Right atrium auricular region (tissue), 2 donors: ENCODE data around the gene PRRT4. TPM values are rescaled to one million over a fixed set of nuclear protein-coding genes. Genes with fewer than 3 reads are reported as not detected.

Source experiments
- DNase-seq: peaks from one replicate; pipeline ENCODE4 v3.0.0-alpha.2; 2019; ENCODE audit warnings: low spot score
- H3K27ac ChIP-seq, 2 donors: fragments of 200-600 bp; sonication (generic); 1 replicate in 1 of 2; 2 replicates in 1 of 2; pipeline ENCODE4 v1.5.1; 2016 to 2019
- H3K27me3 ChIP-seq, 2 donors: fragments of 200-600 bp; sonication (generic); one replicate each; pipeline versions ENCODE4 v1.5.1 to v1.6.0; 2017 to 2019
- H3K36me3 ChIP-seq: fragments of 200-600 bp; sonication (generic); one replicate; pipeline ENCODE4 v1.5.1; 2016
- H3K4me1 ChIP-seq, 2 donors: fragments of 200-600 bp; sonication (generic); one replicate each; pipeline versions ENCODE4 v1.5.1 to v1.6.0; 2017 to 2019
- H3K4me3 ChIP-seq, 2 donors: fragments of 200-600 bp; sonication (generic); 1 replicate in 1 of 2; 2 replicates in 1 of 2; pipeline ENCODE4 v1.5.1; 2017 to 2019; ENCODE audit warnings: mild to moderate bottlenecking in 1 of 2, moderate library complexity in 1 of 2
- H3K9me3 ChIP-seq, 2 donors: fragments of 200-600 bp; sonication (generic); one replicate each; pipeline ENCODE4 v1.5.1; 2019
- CTCF ChIP-seq, 2 donors: fragments of 200-600 bp; sonication (generic); IDR thresholded peaks; one replicate each; pipeline ENCODE4 v1.5.1; 2019; ENCODE audit warnings: antibody characterized with exemption in 2 of 2
- total RNA-seq, 2 donors: library from RNA; depleted of rRNA; stranded (reverse); fragments of >200 nt; gene quantifications; one replicate each; pipeline ENCODE4 v1.1.0, GENCODE V29; 2016

PRRT4 gene
- total RNA-seq, 2 donors from 2014 or later = 0.37 to 1.1 TPM

DNA sequence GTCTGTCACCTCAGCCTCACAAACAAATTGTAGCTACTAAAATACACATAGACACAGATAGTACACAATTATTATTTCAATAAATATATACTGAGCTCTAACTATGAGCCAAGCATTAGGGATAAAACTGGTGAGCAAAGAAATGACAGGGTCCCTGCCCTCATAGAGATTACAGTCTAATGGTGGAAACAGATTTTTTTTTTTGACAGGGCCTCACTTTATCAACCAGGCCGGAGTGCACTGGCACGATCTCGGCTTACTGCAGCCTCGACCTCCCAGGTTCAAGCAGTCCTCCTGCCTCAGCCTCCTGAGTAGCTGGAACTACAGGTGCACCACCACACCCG is 17.1 kb downstream of the PRRT4 start:
- no peaks in the 10 kb centered on the region for H3K27me3 ChIP-seq
- TF ChIP-seq CTCF (IDR thresholded peaks at IDR 0.05) = no peak
- peaks cover 0 to 22% of the 10 kb centered on the region in 2 donors for H3K4me1 ChIP-seq
- H3K36me3 ChIP-seq = no peaks in the 10 kb centered on the region
- no peak for DNase-seq
- H3K27ac ChIP-seq = no peak overlapping the region
- no peaks in the 10 kb centered on the region for H3K9me3 ChIP-seq
- H3K4me3 ChIP-seq = no peak overlapping the region

DNA sequence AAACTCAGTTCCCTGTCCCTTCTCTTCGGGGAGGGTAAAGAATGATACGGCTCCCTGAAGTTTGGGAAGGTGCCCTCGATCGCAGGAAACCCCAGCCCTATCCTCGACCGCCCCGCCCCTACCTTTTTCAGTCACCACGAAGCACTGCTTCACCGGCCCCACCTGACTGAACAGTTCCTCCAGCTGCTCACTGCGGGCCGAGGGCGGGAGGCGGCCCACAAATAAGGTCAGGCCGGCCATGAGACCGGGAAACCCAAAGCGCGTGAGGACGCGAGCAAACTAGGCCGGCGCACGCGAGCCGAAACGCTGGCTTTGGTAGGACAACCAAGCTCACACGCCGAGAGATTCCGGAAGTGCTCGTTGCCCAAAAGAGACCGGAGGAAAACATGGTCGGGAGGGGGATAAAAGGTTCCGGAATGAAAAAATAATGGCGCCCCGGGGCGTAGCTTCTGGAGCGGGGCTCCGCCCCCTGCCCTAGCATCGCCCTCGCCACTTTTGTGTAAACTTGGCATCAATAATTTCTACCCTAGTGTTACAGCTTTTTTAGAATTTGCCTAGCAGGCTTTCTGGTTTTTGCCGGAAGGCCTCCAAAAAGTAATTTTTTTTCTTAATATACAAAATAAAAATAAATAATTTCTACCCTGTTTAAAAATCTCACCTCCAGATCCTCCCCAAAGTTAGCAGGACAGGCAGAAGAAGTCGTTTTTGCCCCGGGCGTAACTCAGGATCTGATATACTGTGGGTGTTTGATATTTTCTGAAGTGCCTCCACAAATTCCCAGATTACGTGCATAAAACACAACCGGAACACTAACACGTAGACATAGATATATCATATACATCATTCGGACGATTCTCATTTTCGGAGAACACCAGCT is 17.7 kb downstream of the PRRT4 start, which contains the start of gene RBM28:
Gene RBM28, minus strand, starts transcription at position 355 of the 877 bp plus-strand sequence. Its CDS starts 115 bp downstream, at position 240.
- H3K27ac ChIP-seq = peak within 1 kb of the TSS; percentile 81 to 85
- TF ChIP-seq CTCF (IDR thresholded peaks at IDR 0.05) = no peak
- DNase-seq = peak; percentile 92
- peak within 1 kb of the TSS; percentile 75 to 76 for H3K4me3 ChIP-seq
- H3K27me3 ChIP-seq = no peaks in the 10 kb centered on the region
- H3K4me1 ChIP-seq = peaks cover 0 to 22% of the 10 kb centered on the region in 2 donors
- H3K9me3 ChIP-seq = no peaks in the 10 kb centered on the region
- peaks cover 5% of the 10 kb centered on the region for H3K36me3 ChIP-seq

- peaks cover 0 to 22% of the 10 kb centered on the region in 2 donors for H3K4me1 ChIP-seq
- H3K36me3 ChIP-seq = peaks cover 26% of the 10 kb centered on the region
- no peak for DNase-seq
- no peaks in the 10 kb centered on the region for H3K27me3 ChIP-seq
- TF ChIP-seq CTCF (IDR thresholded peaks at IDR 0.05) = no peak
- no peaks in the 10 kb centered on the region for H3K9me3 ChIP-seq
- H3K27ac ChIP-seq = no peak overlapping the region
- H3K4me3 ChIP-seq = no peak overlapping the region
Measured at GRCh38 chr7:128341733-128342132, 19.8 kb downstream of the PRRT4 start.

DNA sequence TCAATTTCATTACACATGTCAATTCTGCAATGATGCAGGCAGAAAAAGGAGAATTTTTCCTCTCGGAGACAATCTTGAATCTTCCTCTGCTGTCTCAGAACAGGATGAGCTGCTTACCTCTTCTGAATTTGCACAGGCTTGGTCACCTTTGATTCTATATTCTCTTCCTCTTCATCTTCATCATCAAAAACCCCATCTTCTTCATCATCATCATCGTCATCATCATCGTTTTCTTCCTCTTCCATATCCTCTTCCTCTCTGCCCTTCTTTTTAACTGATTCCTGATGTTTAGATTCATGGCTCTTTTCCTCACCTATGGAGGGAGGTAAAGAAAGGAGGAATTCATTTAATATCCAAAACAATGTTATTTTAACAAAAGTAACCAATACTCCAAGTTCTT is 25.8 kb downstream of the PRRT4 start:
- no peaks in the 10 kb centered on the region for H3K9me3 ChIP-seq
- H3K36me3 ChIP-seq = peaks cover 74% of the 10 kb centered on the region

DNA sequence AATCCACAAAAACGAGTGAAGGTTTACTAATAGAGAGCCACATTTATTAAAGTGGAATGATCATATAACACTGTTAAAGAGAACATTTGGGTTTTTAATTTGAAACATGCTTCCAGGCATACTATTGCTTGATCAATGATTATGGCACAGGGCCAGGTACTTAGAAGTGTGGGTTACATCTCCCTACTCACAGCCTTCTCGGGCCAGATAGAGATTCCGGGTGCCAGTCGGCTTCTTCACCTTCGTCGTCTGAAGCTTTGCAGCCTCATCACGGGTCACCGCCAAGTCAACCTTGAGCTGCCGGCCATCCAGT is 37.2 kb downstream of the PRRT4 start:
- no peaks in the 10 kb centered on the region for H3K27me3 ChIP-seq
- TF ChIP-seq CTCF (IDR thresholded peaks at IDR 0.05) = no peak
- no peaks in the 10 kb centered on the region for H3K9me3 ChIP-seq
- no peak for DNase-seq
- peak overlapping the region; percentile 67 to 85 for H3K27ac ChIP-seq
- H3K4me1 ChIP-seq = peaks cover 0 to 12% of the 10 kb centered on the region in 2 donors
- H3K4me3 ChIP-seq = no peak overlapping the region
- H3K36me3 ChIP-seq = peaks cover 79% of the 10 kb centered on the region

More for the DNA sequence above, 25.8 kb downstream of the PRRT4 start:
- no peaks in the 10 kb centered on the region for H3K4me1 ChIP-seq
- H3K27ac ChIP-seq = no peak overlapping the region
- no peak for DNase-seq
- H3K4me3 ChIP-seq = no peak overlapping the region
- H3K27me3 ChIP-seq = no peaks in the 10 kb centered on the region
- no peak for TF ChIP-seq CTCF (IDR thresholded peaks at IDR 0.05)
